WTC11 (cell line): Measurements from ENCODE around the gene AQP12A. TPM values are rescaled to one million over a fixed set of nuclear protein-coding genes. Genes with fewer than 3 reads are reported as not detected.

Experiments
- ATAC-seq: fragments of 200-7000 bp; cut with Tn5 transposase; 2 replicates; pipeline ENCODE4 v1.10.0; 2021; ENCODE audit warnings: mild to moderate bottlenecking, moderate library complexity
- CTCF ChIA-PET: fragments of 300-600 bp; sonication (Branson Sonifier 250); formaldehyde crosslinking; loops from one replicate; lab custom pipeline; 2021; ENCODE audit warnings: antibody characterized with exemption; lab: Charles Lee
- POLR2A ChIA-PET: fragments of 350-600 bp; sonication (Branson Sonifier 250); formaldehyde crosslinking; loops from one replicate; lab custom pipeline; 2021; ENCODE audit warnings: antibody characterized with exemption; lab: Charles Lee
- DNase-seq: peaks from one replicate; pipeline ENCODE4 v3.0.0; 2021; ENCODE audit warnings: low spot score
- H3K27ac Mint-ChIP-seq: 2 replicates; pipeline ENCODE4 v1.8.0; 2021; ENCODE audit warnings: mixed read lengths
- H3K27me3 Mint-ChIP-seq: 2 replicates; pipeline ENCODE4 v1.8.0; 2021; ENCODE audit warnings: low read depth, mild to moderate bottlenecking, moderate library complexity, mixed read lengths
- H3K36me3 Mint-ChIP-seq: 2 replicates; pipeline ENCODE4 v1.8.0; 2021; ENCODE audit warnings: mixed read lengths
- H3K4me1 Mint-ChIP-seq: 2 replicates; pipeline ENCODE4 v1.8.0; 2022; ENCODE audit warnings: mixed read lengths
- H3K4me3 Mint-ChIP-seq: 2 replicates; pipeline ENCODE4 v1.8.0; 2021; ENCODE audit warnings: mild to moderate bottlenecking, moderate library complexity, mixed read lengths
- H3K9me3 Mint-ChIP-seq: 2 replicates; pipeline ENCODE4 v1.8.0; 2021; ENCODE audit warnings: mixed read lengths
- EMX1 ChIP-seq: fragments of 250-450 bp; sonication (Bioruptor Pico); IDR thresholded peaks from 2 replicates; pipeline ENCODE4 v1.8.0; 2021; ENCODE audit warnings: mild to moderate bottlenecking
- FOXJ3 ChIP-seq: sonication (generic); formaldehyde crosslinking; IDR thresholded peaks from 2 replicates; pipeline ENCODE4 v1.9.0; 2021; ENCODE audit warnings: missing genetic modification reagents, mild to moderate bottlenecking, borderline replicate concordance
- NFE2L1 ChIP-seq: sonication (generic); formaldehyde crosslinking; IDR thresholded peaks from 2 replicates; pipeline ENCODE4 v1.8.1; 2023; ENCODE audit warnings: missing genetic modification reagents
- NR2C2 ChIP-seq: sonication (generic); formaldehyde crosslinking; IDR thresholded peaks from 2 replicates; pipeline ENCODE4 v1.8.0; 2022; ENCODE audit warnings: mild to moderate bottlenecking, missing genetic modification reagents
- OVOL2 ChIP-seq: fragments of 250-450 bp; sonication (Bioruptor Pico); IDR thresholded peaks from 2 replicates; pipeline ENCODE4 v1.9.0; 2021; ENCODE audit warnings: mild to moderate bottlenecking, borderline replicate concordance
- SMAD4 ChIP-seq: sonication (generic); formaldehyde crosslinking; IDR thresholded peaks from 2 replicates; pipeline ENCODE4 v1.8.0; 2022; ENCODE audit warnings: mild to moderate bottlenecking, missing genetic modification reagents
- TP53 ChIP-seq: sonication (generic); formaldehyde crosslinking; IDR thresholded peaks from 2 replicates; pipeline ENCODE4 v1.8.1; 2023; ENCODE audit warnings: mild to moderate bottlenecking, missing genetic modification reagents
- ZNF263 ChIP-seq: sonication (generic); formaldehyde crosslinking; IDR thresholded peaks from 2 replicates; pipeline ENCODE4 v1.8.1; 2022; ENCODE audit warnings: low read depth, mild to moderate bottlenecking, moderate library complexity, missing genetic modification reagents
- total RNA-seq: library from RNA; stranded (reverse); gene quantifications from 3 replicates; pipeline ENCODE4 v1.2.3, GENCODE V29; 2021
- TF ChIP-seq, protein P1 (sequence below): sonication (generic); formaldehyde crosslinking; IDR thresholded peaks from 2 replicates; pipeline ENCODE4 v1.8.0; 2023; ENCODE audit warnings: mild to moderate bottlenecking, missing genetic modification reagents
- TF ChIP-seq, protein P2 (sequence below): sonication (generic); formaldehyde crosslinking; IDR thresholded peaks from 2 replicates; pipeline ENCODE4 v1.8.0; 2023; ENCODE audit warnings: missing genetic modification reagents
- TF ChIP-seq, protein P3 (sequence below): sonication (generic); formaldehyde crosslinking; conservative IDR thresholded peaks from 2 replicates; pipeline ENCODE4 v1.8.1; 2023; ENCODE audit warnings: mild to moderate bottlenecking, low read depth, missing genetic modification reagents, moderate library complexity
- TF ChIP-seq, protein P4 (sequence below): fragments of 250-450 bp; sonication (Bioruptor Pico); IDR thresholded peaks from 2 replicates; pipeline ENCODE4 v1.9.0; 2021; ENCODE audit warnings: mild to moderate bottlenecking
- TF ChIP-seq, protein P5 (sequence below): sonication (generic); formaldehyde crosslinking; IDR thresholded peaks from 2 replicates; pipeline ENCODE4 v1.8.1; 2023; ENCODE audit warnings: mild to moderate bottlenecking, missing genetic modification reagents, moderate library complexity
- TF ChIP-seq, protein P6 (sequence below): sonication (generic); formaldehyde crosslinking; IDR thresholded peaks from 2 replicates; pipeline ENCODE4 v1.8.1; 2023; ENCODE audit warnings: mild to moderate bottlenecking, missing genetic modification reagents
- TF ChIP-seq, protein P7 (sequence below): sonication (generic); formaldehyde crosslinking; IDR thresholded peaks from 2 replicates; pipeline ENCODE4 v1.8.1; 2022; ENCODE audit warnings: low read depth, missing genetic modification reagents, borderline replicate concordance

AQP12A gene
- total RNA-seq, 1 experiment from 2014 or later = not detected

DNA sequence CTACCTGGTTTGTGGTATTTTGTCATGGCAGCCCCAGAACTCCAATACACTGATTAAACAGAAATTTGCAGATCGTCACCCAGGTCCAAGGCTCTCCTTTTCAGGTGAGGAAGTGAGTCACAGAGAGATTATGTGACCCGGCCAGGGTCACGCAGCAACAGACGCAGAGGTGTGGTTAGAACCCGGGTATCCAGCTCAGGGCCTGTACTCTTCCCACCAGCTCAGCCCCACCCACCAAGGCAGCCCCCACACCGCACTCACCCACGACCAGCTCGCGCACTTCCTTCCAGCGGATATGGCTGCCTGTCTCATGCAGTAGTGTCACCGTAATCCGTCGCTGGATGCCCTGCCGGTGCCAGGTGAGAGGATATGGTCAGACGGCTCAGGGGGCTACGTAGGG, 48.1 kb downstream of the AQP12A start:
- DNase-seq (no peak), ATAC-seq (no peak)
- POLR2A ChIA-PET = no interaction called here
- TF ChIP-seq TP53 (CRISPR knock-in tag) = no peak
- TF ChIP-seq EMX1 (CRISPR knock-in tag) = no peak
- no peak for TF ChIP-seq NFE2L1 (CRISPR knock-in tag)
- TF ChIP-seq, protein P1, sequence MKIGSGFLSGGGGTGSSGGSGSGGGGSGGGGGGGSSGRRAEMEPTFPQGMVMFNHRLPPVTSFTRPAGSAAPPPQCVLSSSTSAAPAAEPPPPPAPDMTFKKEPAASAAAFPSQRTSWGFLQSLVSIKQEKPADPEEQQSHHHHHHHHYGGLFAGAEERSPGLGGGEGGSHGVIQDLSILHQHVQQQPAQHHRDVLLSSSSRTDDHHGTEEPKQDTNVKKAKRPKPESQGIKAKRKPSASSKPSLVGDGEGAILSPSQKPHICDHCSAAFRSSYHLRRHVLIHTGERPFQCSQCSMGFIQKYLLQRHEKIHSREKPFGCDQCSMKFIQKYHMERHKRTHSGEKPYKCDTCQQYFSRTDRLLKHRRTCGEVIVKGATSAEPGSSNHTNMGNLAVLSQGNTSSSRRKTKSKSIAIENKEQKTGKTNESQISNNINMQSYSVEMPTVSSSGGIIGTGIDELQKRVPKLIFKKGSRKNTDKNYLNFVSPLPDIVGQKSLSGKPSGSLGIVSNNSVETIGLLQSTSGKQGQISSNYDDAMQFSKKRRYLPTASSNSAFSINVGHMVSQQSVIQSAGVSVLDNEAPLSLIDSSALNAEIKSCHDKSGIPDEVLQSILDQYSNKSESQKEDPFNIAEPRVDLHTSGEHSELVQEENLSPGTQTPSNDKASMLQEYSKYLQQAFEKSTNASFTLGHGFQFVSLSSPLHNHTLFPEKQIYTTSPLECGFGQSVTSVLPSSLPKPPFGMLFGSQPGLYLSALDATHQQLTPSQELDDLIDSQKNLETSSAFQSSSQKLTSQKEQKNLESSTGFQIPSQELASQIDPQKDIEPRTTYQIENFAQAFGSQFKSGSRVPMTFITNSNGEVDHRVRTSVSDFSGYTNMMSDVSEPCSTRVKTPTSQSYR (CRISPR knock-in tag) = no peak
- TF ChIP-seq, protein P2, sequence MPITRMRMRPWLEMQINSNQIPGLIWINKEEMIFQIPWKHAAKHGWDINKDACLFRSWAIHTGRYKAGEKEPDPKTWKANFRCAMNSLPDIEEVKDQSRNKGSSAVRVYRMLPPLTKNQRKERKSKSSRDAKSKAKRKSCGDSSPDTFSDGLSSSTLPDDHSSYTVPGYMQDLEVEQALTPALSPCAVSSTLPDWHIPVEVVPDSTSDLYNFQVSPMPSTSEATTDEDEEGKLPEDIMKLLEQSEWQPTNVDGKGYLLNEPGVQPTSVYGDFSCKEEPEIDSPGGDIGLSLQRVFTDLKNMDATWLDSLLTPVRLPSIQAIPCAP (CRISPR knock-in tag) = no peak
- TF ChIP-seq ZNF263 = no peak
- TF ChIP-seq, protein P3, sequence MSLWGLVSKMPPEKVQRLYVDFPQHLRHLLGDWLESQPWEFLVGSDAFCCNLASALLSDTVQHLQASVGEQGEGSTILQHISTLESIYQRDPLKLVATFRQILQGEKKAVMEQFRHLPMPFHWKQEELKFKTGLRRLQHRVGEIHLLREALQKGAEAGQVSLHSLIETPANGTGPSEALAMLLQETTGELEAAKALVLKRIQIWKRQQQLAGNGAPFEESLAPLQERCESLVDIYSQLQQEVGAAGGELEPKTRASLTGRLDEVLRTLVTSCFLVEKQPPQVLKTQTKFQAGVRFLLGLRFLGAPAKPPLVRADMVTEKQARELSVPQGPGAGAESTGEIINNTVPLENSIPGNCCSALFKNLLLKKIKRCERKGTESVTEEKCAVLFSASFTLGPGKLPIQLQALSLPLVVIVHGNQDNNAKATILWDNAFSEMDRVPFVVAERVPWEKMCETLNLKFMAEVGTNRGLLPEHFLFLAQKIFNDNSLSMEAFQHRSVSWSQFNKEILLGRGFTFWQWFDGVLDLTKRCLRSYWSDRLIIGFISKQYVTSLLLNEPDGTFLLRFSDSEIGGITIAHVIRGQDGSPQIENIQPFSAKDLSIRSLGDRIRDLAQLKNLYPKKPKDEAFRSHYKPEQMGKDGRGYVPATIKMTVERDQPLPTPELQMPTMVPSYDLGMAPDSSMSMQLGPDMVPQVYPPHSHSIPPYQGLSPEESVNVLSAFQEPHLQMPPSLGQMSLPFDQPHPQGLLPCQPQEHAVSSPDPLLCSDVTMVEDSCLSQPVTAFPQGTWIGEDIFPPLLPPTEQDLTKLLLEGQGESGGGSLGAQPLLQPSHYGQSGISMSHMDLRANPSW (CRISPR knock-in tag) = no peak
- TF ChIP-seq, protein P4, sequence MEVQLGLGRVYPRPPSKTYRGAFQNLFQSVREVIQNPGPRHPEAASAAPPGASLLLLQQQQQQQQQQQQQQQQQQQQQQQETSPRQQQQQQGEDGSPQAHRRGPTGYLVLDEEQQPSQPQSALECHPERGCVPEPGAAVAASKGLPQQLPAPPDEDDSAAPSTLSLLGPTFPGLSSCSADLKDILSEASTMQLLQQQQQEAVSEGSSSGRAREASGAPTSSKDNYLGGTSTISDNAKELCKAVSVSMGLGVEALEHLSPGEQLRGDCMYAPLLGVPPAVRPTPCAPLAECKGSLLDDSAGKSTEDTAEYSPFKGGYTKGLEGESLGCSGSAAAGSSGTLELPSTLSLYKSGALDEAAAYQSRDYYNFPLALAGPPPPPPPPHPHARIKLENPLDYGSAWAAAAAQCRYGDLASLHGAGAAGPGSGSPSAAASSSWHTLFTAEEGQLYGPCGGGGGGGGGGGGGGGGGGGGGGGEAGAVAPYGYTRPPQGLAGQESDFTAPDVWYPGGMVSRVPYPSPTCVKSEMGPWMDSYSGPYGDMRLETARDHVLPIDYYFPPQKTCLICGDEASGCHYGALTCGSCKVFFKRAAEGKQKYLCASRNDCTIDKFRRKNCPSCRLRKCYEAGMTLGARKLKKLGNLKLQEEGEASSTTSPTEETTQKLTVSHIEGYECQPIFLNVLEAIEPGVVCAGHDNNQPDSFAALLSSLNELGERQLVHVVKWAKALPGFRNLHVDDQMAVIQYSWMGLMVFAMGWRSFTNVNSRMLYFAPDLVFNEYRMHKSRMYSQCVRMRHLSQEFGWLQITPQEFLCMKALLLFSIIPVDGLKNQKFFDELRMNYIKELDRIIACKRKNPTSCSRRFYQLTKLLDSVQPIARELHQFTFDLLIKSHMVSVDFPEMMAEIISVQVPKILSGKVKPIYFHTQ (CRISPR knock-in tag) = no peak
- TF ChIP-seq, protein P5, sequence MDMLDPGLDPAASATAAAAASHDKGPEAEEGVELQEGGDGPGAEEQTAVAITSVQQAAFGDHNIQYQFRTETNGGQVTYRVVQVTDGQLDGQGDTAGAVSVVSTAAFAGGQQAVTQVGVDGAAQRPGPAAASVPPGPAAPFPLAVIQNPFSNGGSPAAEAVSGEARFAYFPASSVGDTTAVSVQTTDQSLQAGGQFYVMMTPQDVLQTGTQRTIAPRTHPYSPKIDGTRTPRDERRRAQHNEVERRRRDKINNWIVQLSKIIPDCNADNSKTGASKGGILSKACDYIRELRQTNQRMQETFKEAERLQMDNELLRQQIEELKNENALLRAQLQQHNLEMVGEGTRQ (CRISPR knock-in tag) = no peak
- TF ChIP-seq FOXJ3 (CRISPR knock-in tag) = no peak
- TF ChIP-seq, protein P6, sequence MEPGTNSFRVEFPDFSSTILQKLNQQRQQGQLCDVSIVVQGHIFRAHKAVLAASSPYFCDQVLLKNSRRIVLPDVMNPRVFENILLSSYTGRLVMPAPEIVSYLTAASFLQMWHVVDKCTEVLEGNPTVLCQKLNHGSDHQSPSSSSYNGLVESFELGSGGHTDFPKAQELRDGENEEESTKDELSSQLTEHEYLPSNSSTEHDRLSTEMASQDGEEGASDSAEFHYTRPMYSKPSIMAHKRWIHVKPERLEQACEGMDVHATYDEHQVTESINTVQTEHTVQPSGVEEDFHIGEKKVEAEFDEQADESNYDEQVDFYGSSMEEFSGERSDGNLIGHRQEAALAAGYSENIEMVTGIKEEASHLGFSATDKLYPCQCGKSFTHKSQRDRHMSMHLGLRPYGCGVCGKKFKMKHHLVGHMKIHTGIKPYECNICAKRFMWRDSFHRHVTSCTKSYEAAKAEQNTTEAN (CRISPR knock-in tag) = no peak
- TF ChIP-seq OVOL2 = no peak
- TF ChIP-seq SMAD4 (CRISPR knock-in tag) = no peak
- TF ChIP-seq, protein P7, sequence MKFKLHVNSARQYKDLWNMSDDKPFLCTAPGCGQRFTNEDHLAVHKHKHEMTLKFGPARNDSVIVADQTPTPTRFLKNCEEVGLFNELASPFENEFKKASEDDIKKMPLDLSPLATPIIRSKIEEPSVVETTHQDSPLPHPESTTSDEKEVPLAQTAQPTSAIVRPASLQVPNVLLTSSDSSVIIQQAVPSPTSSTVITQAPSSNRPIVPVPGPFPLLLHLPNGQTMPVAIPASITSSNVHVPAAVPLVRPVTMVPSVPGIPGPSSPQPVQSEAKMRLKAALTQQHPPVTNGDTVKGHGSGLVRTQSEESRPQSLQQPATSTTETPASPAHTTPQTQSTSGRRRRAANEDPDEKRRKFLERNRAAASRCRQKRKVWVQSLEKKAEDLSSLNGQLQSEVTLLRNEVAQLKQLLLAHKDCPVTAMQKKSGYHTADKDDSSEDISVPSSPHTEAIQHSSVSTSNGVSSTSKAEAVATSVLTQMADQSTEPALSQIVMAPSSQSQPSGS = no peak
- no peak for TF ChIP-seq NR2C2
- Mint-ChIP-seq H3K27me3 (no peaks in the 10 kb centered on the region), H3K9me3 (no peaks in the 10 kb centered on the region), H3K4me3 (no peak overlapping the region), H3K36me3 (peaks cover 44% of the 10 kb centered on the region), H3K4me1 (no peaks in the 10 kb centered on the region), H3K27ac (no peak overlapping the region)
- CTCF ChIA-PET = no interaction called here
